Testis (tissue), 3 donors: ENCODE data around the gene AGAP1. TPM values are rescaled to one million over a fixed set of nuclear protein-coding genes. Genes with fewer than 3 reads are reported as not detected.

Experiments
- DNase-seq: peaks from one replicate; pipeline ENCODE4 v3.0.0-alpha.2; 2019
- H3K27ac ChIP-seq, 2 donors: fragments of 200-600 bp; sonication (generic); one replicate each; pipeline ENCODE4 v1.5.1; 2019
- H3K27me3 ChIP-seq: fragments of 200-600 bp; sonication (generic); one replicate; pipeline ENCODE4 v1.5.1; 2019
- H3K36me3 ChIP-seq: fragments of 200-600 bp; sonication (generic); one replicate; pipeline ENCODE4 v1.5.1; 2017; ENCODE audit warnings: low read depth; ENCODE audit errors: missing control alignments
- H3K4me1 ChIP-seq: fragments of 200-600 bp; sonication (generic); one replicate; pipeline ENCODE4 v1.5.1; 2019
- H3K4me3 ChIP-seq, 2 donors: fragments of 200-600 bp; sonication (generic); one replicate each; pipeline ENCODE4 v1.5.1; 2017 to 2019
- H3K9me3 ChIP-seq: fragments of 200-600 bp; sonication (generic); one replicate; pipeline ENCODE4 v1.5.1; 2017
- POLR2A ChIP-seq: fragments of 450-650 bp; IDR thresholded peaks from one replicate; pipeline ENCODE4 v1.6.1; 2017; ENCODE audit warnings: antibody characterized with exemption, mild to moderate bottlenecking, moderate library complexity
- WGBS, 2 donors: methylation state at CpG; one replicate each; pipeline ENCODE4 v1.1.5; 2018; 5-methylcytosine and 5-hydroxymethylcytosine counted together
- intact Hi-C: fragments of 100-400 bp; cut with DNase I; formaldehyde crosslinking; loops from one replicate; pipeline ENCODE4 v1.15.1; 2023; ENCODE audit warnings: low total_unique reads
- polyA plus RNA-seq: library from polyadenylated mRNA; stranded (reverse); fragments of 350-450 nt; fragmentation: Illumina TruSeq; extraction: RNeasy Lipid Tissue Mini Kit (QIAGEN cat#74804); gene quantifications from one replicate; pipeline ENCODE4 v1.2.3, GENCODE V29; 2014; ENCODE audit warnings: low read depth, low replicate concordance; ENCODE audit not compliant: insufficient read depth
- total RNA-seq, 2 donors: library from RNA; depleted of rRNA; stranded (reverse); fragments of >200 nt; gene quantifications; one replicate each; pipeline ENCODE4 v1.2.3, GENCODE V29; 2016
- TF ChIP-seq, protein P1 (sequence below), 3 experiments: fragments of 450-650 bp in 2 of 3; fragments of 200-600 bp in 1 of 3; sonication (generic) in 1 of 3; IDR thresholded peaks; one replicate each; pipeline ENCODE4 v1.5.1; 2016 to 2019; ENCODE audit warnings: antibody characterized with exemption in 3 of 3, mild to moderate bottlenecking in 2 of 3, moderate library complexity in 1 of 3

AGAP1 gene
- total and polyA plus RNA-seq, 3 donors from 2014 or later = 21.4 to 45.5 (median 40.7) TPM

DNA sequence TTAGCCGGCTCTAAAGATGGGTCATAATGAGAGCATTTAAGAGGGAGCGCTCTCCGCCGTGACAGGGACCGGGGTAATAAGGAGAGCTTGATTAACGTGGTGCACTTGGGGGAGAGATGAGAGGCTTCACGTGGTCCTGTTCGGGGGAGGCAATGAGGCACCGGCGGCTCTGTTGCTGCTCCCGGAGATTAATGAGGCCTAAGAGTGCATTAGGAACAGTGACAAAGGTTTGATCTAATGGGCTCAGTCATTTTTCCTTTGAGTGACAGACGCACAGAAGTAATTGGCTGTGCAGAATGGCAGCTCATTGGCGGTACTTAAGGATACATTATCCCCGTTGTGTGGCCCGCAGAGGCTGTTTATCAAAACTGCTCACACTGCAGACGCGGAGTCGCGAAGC lies 423.7 kb downstream of the AGAP1 start:
- Histone ChIP-seq H3K36me3 (no peaks in the 10 kb centered on the region), H3K27me3 (no peaks in the 10 kb centered on the region), H3K4me3 (no peak overlapping the region), H3K4me1 (no peaks in the 10 kb centered on the region), H3K27ac (no peak overlapping the region), H3K9me3 (no peaks in the 10 kb centered on the region)
- intact Hi-C loops = no loop called here
- DNase-seq = no peak
- TF ChIP-seq POLR2A = no peak
- TF ChIP-seq, protein P1, sequence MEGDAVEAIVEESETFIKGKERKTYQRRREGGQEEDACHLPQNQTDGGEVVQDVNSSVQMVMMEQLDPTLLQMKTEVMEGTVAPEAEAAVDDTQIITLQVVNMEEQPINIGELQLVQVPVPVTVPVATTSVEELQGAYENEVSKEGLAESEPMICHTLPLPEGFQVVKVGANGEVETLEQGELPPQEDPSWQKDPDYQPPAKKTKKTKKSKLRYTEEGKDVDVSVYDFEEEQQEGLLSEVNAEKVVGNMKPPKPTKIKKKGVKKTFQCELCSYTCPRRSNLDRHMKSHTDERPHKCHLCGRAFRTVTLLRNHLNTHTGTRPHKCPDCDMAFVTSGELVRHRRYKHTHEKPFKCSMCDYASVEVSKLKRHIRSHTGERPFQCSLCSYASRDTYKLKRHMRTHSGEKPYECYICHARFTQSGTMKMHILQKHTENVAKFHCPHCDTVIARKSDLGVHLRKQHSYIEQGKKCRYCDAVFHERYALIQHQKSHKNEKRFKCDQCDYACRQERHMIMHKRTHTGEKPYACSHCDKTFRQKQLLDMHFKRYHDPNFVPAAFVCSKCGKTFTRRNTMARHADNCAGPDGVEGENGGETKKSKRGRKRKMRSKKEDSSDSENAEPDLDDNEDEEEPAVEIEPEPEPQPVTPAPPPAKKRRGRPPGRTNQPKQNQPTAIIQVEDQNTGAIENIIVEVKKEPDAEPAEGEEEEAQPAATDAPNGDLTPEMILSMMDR (IDR thresholded peaks at IDR 0.05) = no peak
- WGBS, 2 donors = 79 to 81% methylated on average over 19 of the region's 19 CpGs

DNA sequence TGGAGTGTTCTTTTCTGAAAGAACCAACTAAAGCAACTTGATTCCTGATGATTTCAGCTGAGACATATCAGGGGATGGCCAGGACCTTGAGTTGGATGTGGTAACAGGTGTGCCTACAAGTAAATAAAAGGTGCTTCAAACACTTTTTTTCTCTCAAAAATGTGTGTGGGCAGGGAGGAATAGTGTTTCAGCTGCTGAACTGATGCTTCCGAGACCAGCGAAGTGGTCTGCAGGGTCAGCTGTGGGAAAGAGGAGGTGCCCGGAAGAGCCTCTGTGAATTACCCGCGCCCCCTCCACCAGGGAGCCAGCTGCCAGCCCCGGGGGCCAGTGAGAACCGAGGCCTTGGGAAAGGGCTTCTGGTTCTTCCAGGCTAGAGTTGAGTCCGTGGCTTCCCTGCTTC lies 425.0 kb downstream of the AGAP1 start:
- H3K27ac ChIP-seq = no peak overlapping the region
- 92 to 95% methylated on average over 8 of the region's 8 CpGs for WGBS, 2 donors
- H3K9me3 ChIP-seq = no peaks in the 10 kb centered on the region
- no peaks in the 10 kb centered on the region for H3K4me1 ChIP-seq
- intact Hi-C loops = no loop called here
- no peaks in the 10 kb centered on the region for H3K27me3 ChIP-seq
- no peaks in the 10 kb centered on the region for H3K36me3 ChIP-seq
- TF ChIP-seq, protein P1 (IDR thresholded peaks at IDR 0.05) = no peak
- TF ChIP-seq POLR2A = no peak
- no peak overlapping the region for H3K4me3 ChIP-seq
- no peak for DNase-seq

DNA sequence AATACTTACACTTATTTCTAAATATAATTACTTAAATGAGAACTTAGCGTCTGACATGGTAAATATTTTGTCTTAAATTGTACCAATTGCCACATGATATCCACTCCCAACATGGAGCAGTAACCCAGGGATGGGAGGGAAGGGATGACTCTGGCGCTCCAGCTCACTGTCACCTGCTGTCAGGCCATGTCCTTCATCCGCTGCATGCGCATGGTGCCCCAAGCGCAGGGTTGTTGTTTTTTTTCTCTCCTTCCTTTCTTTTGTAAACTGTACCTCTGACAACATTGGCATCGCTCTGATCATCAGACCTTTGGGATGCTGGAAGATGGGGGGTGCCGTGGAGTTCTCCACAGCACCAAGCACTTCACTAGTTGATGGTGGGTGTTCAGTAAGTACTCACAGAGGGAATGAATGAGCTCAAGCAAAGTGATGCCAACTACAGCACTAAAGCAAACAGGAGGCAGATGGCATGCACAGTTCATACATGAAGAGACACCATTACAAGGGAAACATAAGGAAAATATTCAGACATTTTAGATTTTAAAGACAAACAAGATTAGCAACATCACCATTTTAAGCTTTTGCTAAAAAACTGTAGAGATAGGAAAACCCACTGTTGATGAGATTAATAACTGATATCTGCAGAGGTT lies 426.5 kb downstream of the AGAP1 start:
- Histone ChIP-seq H3K36me3 (no peaks in the 10 kb centered on the region), H3K27ac (no peak overlapping the region), H3K4me1 (no peaks in the 10 kb centered on the region), H3K27me3 (no peaks in the 10 kb centered on the region), H3K4me3 (no peak overlapping the region), H3K9me3 (no peaks in the 10 kb centered on the region)
- no peak for TF ChIP-seq POLR2A
- TF ChIP-seq, protein P1 (IDR thresholded peaks at IDR 0.05) = no peak
- intact Hi-C loops = no loop called here
- no peak for DNase-seq
- 96 to 99% methylated on average over 7 of the region's 7 CpGs for WGBS, 2 donors

DNA sequence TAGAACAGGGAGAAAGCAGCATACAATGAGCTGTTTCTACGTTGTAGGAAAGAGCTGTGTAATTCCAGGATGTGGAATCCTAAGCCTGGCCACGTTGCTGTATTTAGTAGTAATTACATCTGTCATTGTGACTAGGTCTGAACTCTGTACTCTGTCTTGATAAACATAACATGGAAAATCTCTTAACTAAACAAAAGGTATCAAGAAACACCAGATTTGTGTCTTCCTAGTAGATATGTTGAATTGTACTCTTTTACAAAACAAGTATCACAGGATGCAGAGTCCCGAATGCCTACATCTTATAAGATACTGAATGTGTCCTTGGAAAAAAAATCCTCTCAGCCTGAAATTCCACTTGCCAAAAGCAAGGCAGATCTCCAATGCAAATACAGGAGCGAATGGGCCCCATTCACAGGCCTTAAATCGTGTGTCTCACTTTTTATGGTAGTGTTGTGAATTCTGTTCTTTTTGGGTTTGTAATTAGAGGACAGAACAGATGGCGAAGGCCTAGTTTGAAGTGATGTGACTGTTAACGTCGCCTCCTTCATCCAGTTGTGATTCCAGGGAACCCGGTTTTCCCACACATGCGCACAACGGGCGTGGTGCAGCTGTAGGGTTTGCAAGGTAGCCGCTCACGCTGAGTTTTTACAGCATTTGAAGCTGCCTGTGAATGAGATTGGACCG lies 427.8 kb downstream of the AGAP1 start:
- 86 to 89% methylated on average over 15 of the region's 15 CpGs for WGBS, 2 donors

More for the DNA sequence above, 427.8 kb downstream of the AGAP1 start:
- H3K27me3 ChIP-seq = no peaks in the 10 kb centered on the region
- TF ChIP-seq, protein P1 (IDR thresholded peaks at IDR 0.05) = no peak
- TF ChIP-seq POLR2A = no peak
- H3K4me1 ChIP-seq = no peaks in the 10 kb centered on the region
- intact Hi-C loops = no loop called here
- H3K9me3 ChIP-seq = no peaks in the 10 kb centered on the region
- H3K36me3 ChIP-seq = no peaks in the 10 kb centered on the region
- H3K4me3 ChIP-seq = no peak overlapping the region
- DNase-seq = no peak
- no peak overlapping the region for H3K27ac ChIP-seq
